HG02610 (cell line): Measurements from ENCODE around the gene STAM2.

ENCODE experiments used
- ATAC-seq: cut with Tn5 transposase; IDR thresholded peaks from one replicate; pipeline ENCODE4 v1.9.1; 2021; ENCODE audit warnings: mild to moderate bottlenecking, moderate library complexity; ENCODE audit not compliant: unreplicated experiment

Gene STAM2

DNA sequence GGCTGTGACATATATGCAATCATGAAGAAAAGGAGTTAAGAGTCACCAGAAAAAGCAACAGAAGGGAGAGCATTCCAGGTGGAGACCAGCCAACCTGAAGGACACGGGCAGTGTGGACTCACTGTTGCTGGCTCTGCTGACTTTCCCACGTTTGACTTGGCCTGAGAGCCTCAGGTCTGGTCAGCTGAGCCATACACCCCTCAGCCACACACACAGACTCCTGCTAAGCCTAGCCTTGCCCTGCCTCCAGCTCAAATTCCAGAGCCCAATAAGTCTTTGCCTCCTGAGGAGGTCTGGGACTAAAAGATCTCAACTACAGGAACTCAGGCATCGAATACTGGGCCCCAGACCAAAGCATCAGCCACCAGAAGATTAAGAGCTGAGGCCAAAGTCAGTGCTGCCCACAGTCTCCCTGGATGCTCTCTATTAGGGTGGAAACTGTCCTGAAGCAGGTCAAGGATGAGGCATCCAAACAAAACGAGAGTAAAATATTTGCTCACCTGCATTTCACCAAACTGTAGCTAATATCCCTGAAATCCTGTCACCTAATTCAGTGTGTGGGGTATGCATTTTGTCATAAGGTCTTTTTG is 100.0 kb downstream of the STAM2 start:
- no peak for ATAC-seq

DNA sequence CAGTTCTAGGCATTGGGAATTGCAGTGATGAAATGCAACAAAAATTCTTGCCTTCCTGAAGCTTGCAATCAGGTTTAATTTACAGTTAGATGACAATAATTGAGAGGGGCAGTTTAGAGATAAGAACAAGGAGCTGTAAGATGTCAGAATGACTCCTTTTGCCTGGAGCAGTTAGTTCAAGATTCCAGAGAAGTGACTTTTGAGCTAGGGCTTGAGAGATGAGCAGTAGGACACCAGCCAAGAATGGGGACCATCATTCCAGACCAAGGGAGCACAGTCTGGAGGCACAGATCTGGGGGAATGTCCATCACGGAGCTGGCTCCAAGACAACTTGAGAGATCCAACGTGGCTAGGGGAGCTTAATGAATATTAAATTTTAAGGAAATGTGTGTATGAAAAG is 103.6 kb downstream of the STAM2 start:
- no peak for ATAC-seq

DNA sequence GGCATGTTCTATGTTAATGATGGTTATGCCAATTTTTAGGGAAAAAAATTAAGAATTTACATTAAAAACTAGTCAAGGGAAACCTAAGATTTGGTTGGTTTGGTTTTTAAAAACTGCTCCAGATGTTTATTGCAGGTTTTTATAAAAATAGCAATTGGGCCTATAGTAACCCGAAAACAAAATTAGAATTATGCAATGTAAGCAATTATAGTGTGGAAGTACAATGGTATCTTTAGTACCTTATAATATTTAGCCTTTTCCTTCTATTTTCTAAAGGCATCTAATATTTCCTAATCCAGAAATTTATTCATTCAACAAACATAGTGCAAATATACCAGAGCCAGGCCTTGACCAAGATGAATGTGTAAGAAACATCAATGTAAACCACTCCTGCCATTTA is 104.0 kb downstream of the STAM2 start:
- no peak for ATAC-seq

DNA sequence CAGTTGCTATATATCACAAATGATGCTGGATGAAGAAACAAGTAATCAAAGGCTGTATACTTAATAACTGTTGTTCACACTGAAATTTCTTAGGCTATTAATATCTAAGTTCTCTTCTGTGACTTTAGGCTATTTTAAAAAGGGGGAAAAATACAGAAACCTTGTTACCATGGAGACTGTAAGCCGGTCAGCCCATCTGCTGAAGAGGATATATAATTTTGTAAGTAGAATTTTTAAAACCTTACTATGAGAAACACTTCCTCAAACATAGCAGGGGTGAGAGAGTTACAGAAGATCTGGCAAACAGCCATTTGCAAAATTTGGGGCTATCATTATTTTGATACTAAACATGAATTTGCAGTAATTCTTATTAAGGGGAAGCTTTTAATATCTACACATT is 104.5 kb downstream of the STAM2 start:
- peak; percentile 73 for ATAC-seq

DNA sequence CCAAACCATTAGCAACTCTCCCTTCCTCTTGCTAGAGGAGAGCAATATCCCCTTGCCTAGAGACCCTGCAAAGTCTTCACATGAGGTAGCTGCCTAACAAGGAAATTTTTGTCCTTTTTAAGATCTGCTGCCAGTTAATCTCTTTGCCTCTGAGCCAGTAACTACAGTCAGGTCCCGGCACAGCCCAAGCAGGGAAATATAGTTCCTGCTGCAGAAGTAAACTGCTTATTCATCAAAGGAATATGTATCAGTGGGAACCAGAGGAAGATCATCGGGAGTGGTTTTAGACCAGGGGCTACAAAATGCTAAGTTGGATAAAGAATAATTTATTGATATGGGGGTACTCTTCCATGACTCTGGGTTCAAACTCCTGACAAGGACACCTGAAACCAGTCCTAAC is 107.3 kb downstream of the STAM2 start:
- no peak for ATAC-seq

DNA sequence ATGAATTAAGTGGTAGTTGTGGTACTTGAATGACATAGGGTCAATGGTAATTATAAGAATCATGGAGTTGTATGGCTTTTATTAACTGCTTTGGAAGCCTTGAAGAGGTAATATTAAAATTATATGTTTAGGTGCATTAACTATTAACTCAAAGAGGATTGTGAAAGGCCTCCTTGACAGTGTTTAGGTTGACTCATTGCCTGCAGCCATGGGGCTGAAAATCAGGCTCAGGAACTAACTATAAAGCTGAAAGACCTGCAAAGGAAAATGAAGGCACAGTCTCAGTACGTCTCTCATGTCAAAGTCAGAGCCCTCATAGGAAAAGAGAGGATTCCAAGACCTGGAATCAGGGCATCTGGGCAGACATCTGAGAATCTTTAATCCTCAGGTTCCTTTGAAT is 107.7 kb downstream of the STAM2 start:
- no peak for ATAC-seq
